ENCODE results near the gene SWAP70. TPM values are rescaled to one million over a fixed set of nuclear protein-coding genes. Genes with fewer than 3 reads are reported as not detected.

Gene SWAP70
- total and polyA plus RNA-seq, 9 of the 15 experiments (the other 6 are each of a cell fraction or from before 2014, with no cell fraction given) = 1.7 to 4.9 (median 3.9) TPM

DNA sequence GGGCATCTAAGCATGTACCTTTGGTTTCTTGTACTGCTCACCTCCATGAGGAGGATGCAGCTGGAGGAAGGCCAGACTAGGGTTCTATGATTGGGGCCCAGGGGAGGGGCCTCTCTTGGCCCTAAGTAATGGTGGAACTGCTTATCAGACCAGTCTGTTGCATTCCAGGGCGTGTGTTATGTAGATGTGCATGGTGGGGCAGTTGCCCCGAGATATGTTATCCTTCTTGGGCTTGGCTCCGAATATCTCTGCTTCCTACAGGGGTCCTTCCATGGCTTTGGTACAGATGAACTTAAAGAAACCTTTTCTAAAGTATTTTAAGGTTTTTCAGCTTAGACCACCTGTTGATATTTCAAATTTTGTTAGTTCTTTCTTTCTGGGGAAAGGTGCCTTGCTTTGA, 126.0 kb downstream of the SWAP70 start (continued):
- TF ChIP-seq, protein P1, sequence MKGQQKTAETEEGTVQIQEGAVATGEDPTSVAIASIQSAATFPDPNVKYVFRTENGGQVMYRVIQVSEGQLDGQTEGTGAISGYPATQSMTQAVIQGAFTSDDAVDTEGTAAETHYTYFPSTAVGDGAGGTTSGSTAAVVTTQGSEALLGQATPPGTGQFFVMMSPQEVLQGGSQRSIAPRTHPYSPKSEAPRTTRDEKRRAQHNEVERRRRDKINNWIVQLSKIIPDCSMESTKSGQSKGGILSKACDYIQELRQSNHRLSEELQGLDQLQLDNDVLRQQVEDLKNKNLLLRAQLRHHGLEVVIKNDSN (CRISPR knock-in tag; IDR thresholded peaks at IDR 0.05) = no peak
- TF ChIP-seq SOX6 (IDR thresholded peaks at IDR 0.05) (peak; percentile 54), SAP30 (IDR thresholded peaks at IDR 0.05; ENCODE audit: borderline replicate concordance, insufficient read depth, low read depth, low read length, poor library complexity, severe bottlenecking) (no peak), KLF16 (IDR thresholded peaks at IDR 0.05) (peak; percentile 67; the same call in 1 of the 2 replicates), NCOA2 (IDR thresholded peaks at IDR 0.05; ENCODE audit: partially characterized antibody in 2 of 2) (no peak), MXI1 (IDR thresholded peaks at IDR 0.05; ENCODE audit: low read depth, low read length) (peak; percentile 51; the same call in 1 of the 2 replicates), ZKSCAN1 (IDR thresholded peaks at IDR 0.05; ENCODE audit: low read depth, low read length) (no peak), TEAD1 (CRISPR knock-in tag; IDR thresholded peaks at IDR 0.05) (peak; percentile 68 to 83; a peak in 2 of 4 replicates), RFX7 (CRISPR knock-in tag; IDR thresholded peaks at IDR 0.05) (no peak), ZNF583 (CRISPR knock-in tag; IDR thresholded peaks at IDR 0.05) (no peak), OTX1 (CRISPR knock-in tag; IDR thresholded peaks at IDR 0.05) (no peak), THRAP3 (IDR thresholded peaks at IDR 0.05; ENCODE audit: borderline replicate concordance) (no peak), HDAC6 (IDR thresholded peaks at IDR 0.05; ENCODE audit: low read depth, low read length) (no peak), MBD2 (IDR thresholded peaks at IDR 0.05; ENCODE audit: borderline replicate concordance, low read depth) (no peak), NUFIP1 (IDR thresholded peaks at IDR 0.05; ENCODE audit: partially characterized antibody) (no peak), PPARD (CRISPR knock-in tag; IDR thresholded peaks at IDR 0.05) (no peak), ZFP30 (CRISPR knock-in tag; IDR thresholded peaks at IDR 0.05; ENCODE audit: borderline replicate concordance) (no peak), E2F1 (CRISPR knock-in tag; IDR thresholded peaks at IDR 0.05) (no peak), CC2D1A (IDR thresholded peaks at IDR 0.05) (peak; percentile 13; the same call in 1 of the 2 replicates)
- TF ChIP-seq, protein P2, sequence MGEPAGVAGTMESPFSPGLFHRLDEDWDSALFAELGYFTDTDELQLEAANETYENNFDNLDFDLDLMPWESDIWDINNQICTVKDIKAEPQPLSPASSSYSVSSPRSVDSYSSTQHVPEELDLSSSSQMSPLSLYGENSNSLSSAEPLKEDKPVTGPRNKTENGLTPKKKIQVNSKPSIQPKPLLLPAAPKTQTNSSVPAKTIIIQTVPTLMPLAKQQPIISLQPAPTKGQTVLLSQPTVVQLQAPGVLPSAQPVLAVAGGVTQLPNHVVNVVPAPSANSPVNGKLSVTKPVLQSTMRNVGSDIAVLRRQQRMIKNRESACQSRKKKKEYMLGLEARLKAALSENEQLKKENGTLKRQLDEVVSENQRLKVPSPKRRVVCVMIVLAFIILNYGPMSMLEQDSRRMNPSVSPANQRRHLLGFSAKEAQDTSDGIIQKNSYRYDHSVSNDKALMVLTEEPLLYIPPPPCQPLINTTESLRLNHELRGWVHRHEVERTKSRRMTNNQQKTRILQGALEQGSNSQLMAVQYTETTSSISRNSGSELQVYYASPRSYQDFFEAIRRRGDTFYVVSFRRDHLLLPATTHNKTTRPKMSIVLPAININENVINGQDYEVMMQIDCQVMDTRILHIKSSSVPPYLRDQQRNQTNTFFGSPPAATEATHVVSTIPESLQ (CRISPR knock-in tag; IDR thresholded peaks at IDR 0.05) = no peak
- TF ChIP-seq, protein P3, sequence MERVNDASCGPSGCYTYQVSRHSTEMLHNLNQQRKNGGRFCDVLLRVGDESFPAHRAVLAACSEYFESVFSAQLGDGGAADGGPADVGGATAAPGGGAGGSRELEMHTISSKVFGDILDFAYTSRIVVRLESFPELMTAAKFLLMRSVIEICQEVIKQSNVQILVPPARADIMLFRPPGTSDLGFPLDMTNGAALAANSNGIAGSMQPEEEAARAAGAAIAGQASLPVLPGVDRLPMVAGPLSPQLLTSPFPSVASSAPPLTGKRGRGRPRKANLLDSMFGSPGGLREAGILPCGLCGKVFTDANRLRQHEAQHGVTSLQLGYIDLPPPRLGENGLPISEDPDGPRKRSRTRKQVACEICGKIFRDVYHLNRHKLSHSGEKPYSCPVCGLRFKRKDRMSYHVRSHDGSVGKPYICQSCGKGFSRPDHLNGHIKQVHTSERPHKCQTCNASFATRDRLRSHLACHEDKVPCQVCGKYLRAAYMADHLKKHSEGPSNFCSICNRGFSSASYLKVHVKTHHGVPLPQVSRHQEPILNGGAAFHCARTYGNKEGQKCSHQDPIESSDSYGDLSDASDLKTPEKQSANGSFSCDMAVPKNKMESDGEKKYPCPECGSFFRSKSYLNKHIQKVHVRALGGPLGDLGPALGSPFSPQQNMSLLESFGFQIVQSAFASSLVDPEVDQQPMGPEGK (CRISPR knock-in tag; IDR thresholded peaks at IDR 0.05; ENCODE audit: borderline replicate concordance) = no peak

Data from K562 (cell line).